ENCODE results near the gene NARF. TPM values are rescaled to one million over a fixed set of nuclear protein-coding genes. Genes with fewer than 3 reads are reported as not detected.

NARF gene
- total RNA-seq, result 29.5 and 44.0 TPM in 2 replicates

DNA sequence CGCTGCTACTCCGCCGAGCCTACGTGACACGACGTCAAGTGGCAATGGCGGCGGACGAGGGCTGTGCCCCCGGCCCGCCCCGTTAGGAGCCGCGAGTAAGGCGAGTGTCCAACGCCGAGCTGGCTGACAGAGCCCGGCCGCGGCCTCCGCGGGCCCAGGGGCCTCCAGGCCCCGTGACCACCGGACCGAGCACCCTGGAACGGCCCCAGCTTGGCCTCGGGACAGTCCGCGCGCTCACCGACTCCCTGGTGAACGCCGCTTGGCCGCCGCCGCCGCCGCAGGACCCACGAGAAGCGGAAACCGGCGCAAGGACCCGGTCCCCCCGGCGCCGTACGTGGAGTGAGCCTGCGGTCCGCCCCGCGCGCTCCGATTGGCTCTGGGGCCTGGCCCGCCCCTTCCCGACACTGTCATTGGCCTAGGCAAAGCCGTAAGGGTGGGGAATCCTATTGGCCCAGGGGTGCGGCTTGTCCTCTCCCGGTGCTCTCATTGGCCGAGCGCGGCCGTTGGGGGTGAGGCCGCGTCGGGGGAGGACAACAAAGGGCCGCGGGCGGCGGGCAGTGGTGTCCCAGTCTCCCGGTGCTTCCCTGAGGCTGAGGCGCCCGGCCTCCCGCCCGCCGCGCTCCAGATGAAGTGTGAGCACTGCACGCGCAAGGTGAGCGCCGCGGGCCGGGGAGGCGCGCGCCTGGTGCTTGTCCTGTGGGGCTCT lies at the start of gene NARF:
NARF (plus strand) TSS at position 563 of the 706 bp plus-strand sequence; CDS start at position 626, 63 bp downstream.

DNA sequence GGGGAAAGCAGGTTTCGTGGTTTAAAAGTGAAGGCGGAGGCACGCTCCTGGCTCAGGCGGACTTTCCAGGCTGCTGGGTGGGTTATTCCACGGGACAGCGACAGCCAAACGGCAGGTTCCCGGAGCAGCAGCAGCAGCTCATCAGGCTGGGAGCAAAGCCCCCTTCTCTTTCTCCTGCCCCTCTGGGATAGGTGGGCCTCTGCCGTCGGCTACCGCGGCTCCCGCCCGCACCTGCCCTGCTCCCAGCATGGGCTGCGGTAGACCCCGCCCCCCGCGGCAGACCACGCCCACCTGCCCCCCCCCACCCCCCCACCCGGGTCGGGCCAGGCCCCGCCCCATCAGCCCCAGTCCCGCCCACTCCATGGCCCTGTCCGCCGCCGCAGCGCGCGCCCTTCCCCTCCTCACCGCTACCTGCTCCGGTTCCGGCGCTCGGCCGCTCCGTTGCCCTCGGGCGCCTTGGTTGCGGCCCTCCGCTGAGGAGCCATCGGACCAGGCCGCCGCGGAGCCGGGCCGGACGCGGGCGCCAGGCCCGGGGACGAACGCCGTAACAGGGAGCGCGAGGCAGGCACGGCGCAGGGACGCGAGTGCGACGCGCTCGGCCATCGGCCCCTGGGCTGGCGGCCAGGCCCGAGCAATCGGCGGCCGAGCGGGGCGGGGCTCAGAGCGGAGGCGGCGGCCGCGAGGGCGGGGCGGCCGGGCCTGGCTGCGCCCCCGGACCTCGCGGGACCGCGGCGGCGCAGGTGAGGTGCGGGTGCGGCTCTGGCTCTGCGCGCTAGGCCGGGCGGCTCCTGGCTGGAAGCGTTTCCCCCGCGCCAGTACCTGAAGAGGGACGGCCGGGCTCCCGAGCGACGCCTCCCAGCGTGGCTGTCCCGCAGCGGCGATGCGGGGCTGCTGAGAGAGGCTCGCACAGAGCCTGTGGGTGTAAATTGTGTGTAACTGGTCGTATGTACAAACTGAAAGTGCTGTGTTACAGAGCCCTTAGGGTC lies 40.2 kb upstream of the NARF start, which contains the start of the genes HEXD and OGFOD3:
HEXD (plus strand) TSS at position 347 of the 986 bp plus-strand sequence. CDS start 1,453 bp downstream, outside the sequence.
OGFOD3 (minus strand) TSS at position 586 of the 986 bp plus-strand sequence; CDS start at position 485, 101 bp downstream.

DNA sequence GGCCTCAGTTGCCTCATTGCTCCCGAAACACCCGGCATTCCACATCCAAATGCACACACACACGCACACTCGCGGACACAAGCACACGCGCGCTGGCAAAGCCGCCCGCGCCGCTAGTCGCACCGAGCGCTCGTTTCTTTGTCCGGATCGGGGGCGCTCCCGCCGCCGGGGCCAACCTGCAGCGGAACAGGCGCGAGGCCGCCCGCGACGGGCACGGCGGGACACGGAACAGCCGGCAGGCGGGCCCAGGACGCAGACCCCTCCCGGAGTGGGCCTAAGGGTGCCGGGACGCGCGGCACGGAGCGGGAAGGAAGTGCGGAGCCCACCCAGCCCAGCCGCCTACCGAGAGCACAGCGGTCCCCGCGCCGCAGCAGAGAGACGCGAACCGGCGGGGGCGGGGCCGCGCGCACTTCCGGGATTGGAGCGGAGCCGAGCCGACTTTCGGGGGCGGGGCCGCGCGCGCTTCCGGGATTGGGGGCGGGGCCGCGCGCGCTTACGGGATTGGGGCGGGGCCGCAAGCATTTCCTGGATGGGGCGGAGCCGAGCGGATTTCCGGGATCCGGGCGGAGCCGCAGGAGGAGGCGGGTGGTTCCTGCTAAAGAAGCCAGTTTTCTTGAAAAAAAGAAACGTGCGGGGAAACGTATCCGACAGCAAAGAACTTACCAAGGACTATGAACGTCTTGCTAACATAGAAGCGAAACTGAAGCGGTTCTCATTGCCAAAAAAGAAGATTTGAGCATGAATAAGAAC lies 8.0 kb upstream of the NARF start, which contains the start of gene CYBC1:
CYBC1 (minus strand) TSS at position 396 of the 750 bp plus-strand sequence. CDS start 1,498 bp downstream, outside the sequence.

DNA sequence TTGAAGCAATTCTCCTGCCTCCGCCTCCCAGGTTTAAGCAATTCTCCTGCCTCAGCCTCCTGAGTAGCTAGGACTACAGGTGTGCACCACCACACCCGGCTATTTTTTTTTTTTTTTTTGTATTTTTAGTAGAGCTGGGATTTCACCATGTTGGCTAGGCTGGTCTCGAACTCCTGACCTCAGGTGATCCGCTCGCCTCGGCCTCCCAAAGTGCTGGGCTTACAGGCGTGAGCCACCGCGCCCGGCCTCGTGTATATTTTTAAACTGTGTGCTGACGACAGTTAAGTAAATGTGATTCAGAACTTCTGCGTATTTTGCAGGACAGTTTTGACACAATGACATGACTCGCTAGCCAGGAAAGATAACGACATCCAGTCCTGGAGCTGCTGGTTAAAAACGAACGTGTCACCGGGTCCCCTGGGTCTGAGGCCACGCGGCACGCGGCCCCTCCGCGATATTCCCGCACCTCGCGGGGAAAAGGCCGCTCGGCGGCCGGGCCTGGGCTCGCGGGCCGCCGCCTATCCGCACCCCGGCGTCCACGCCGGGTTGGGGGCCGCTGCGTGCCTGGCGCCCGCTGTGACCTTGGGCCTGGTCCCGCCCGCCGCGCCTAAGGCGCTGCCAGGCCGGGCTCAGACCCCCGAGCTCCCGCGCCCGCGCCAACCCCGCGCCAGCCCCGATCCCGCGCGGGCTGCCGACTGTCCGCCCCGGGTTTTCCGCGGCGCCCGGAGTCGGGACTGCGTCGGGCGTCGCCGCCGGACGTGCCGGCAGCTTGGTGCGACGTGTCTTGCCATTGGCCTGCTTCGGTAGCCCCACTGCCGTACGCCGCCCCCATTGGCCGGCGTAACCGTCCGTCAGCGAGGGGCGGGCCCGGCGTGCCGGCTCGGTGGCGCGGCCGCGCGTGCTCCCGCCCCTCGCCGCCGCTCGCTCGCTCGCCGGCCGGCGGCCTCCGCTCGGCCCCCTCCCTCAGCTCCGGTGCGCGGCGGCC lies 60.6 kb downstream of the NARF start, which contains the start of gene FOXK2:
FOXK2 (plus strand) TSS at position 907 of the 985 bp plus-strand sequence. CDS start 157 bp downstream, outside the sequence.

Other genes starting within 250 kb of the NARF start
- 9.4 and 13.4 TPM in 2 replicates for gene CCDC57, start 245.9 kb upstream of the NARF start, total RNA-seq
- 166 and 252 TPM in 2 replicates for gene SLC16A3, start 229.7 kb upstream of the NARF start, total RNA-seq
- 35.0 and 53.3 TPM in 2 replicates for gene CSNK1D, start 185.0 kb upstream of the NARF start, total RNA-seq
- not detected in 2 replicates for gene CD7, start 141.1 kb upstream of the NARF start, total RNA-seq
- 6.3 and 11.7 TPM in 2 replicates for gene SECTM1, start 125.0 kb upstream of the NARF start, total RNA-seq
- 0.08 TPM in 1 of 2 replicates, not detected in the other for gene TEX19, start 99.5 kb upstream of the NARF start, total RNA-seq
- not detected in 2 replicates for gene UTS2R, start 87.0 kb upstream of the NARF start, total RNA-seq
- gene HEXD, start 40.4 kb upstream of the NARF start, total RNA-seq, result 6.6 and 9.8 TPM in 2 replicates
- 29.5 and 41.0 TPM in 2 replicates for gene OGFOD3, start 40.2 kb upstream of the NARF start, total RNA-seq
- gene CYBC1, start 8.0 kb upstream of the NARF start, total RNA-seq, result 31.2 and 39.1 TPM in 2 replicates
- 45.4 and 48.2 TPM in 2 replicates for gene FOXK2, start 61.0 kb downstream of the NARF start, total RNA-seq
- gene WDR45B, start 189.7 kb downstream of the NARF start, total RNA-seq, result 51.5 and 61.9 TPM in 2 replicates
- 7.1 and 17.7 TPM in 2 replicates for gene RAB40B, start 240.0 kb downstream of the NARF start, total RNA-seq